Measurements from ENCODE around the gene GLS. TPM values are rescaled to one million over a fixed set of nuclear protein-coding genes. Genes with fewer than 3 reads are reported as not detected.

GLS gene
- total and polyA plus RNA-seq, 2 donors (not counting 1 experiment from before 2014, with no cell fraction given) = 123 to 192 TPM

- Histone ChIP-seq H3K4me3 (replicated peaks in 1 of 4; ENCODE audit: control extremely low read depth in 1 of 4, insufficient read depth in 1 of 4, low read depth in 3 of 4, low read length in 4 of 4) (no peak overlapping the region), H3K27ac (ENCODE audit: insufficient read depth, low read length) (no peak overlapping the region), H4K20me1 (ENCODE audit: control insufficient read depth, extremely low read depth, insufficient read depth, low read length) (no peaks in the 10 kb centered on the region), H3K4me1 (ENCODE audit: control insufficient read depth, extremely low read depth, insufficient read depth, low read length) (peaks cover 4% of the 10 kb centered on the region), H3K4me2 (ENCODE audit: extremely low read depth, insufficient read depth, low read length) (no peak overlapping the region), H3K9ac (ENCODE audit: insufficient read depth, low read length) (no peak overlapping the region), H2AFZ (ENCODE audit: low read length) (no peak overlapping the region), H3K79me2 (ENCODE audit: control insufficient read depth, insufficient read depth, low read length) (no peaks in the 10 kb centered on the region), H3K36me3 (ENCODE audit: control insufficient read depth, insufficient read depth, low read length) (peaks cover 7% of the 10 kb centered on the region), H3K9me3 (ENCODE audit: control insufficient read depth, insufficient read depth, low read depth, low read length) (no peaks in the 10 kb centered on the region), H3K27me3 (ENCODE audit: control insufficient read depth, insufficient read depth, low read length) (no peaks in the 10 kb centered on the region)
- TF ChIP-seq, protein P1, sequence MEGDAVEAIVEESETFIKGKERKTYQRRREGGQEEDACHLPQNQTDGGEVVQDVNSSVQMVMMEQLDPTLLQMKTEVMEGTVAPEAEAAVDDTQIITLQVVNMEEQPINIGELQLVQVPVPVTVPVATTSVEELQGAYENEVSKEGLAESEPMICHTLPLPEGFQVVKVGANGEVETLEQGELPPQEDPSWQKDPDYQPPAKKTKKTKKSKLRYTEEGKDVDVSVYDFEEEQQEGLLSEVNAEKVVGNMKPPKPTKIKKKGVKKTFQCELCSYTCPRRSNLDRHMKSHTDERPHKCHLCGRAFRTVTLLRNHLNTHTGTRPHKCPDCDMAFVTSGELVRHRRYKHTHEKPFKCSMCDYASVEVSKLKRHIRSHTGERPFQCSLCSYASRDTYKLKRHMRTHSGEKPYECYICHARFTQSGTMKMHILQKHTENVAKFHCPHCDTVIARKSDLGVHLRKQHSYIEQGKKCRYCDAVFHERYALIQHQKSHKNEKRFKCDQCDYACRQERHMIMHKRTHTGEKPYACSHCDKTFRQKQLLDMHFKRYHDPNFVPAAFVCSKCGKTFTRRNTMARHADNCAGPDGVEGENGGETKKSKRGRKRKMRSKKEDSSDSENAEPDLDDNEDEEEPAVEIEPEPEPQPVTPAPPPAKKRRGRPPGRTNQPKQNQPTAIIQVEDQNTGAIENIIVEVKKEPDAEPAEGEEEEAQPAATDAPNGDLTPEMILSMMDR (conservative IDR thresholded peaks at IDR 0.05 in 1 of 2, IDR thresholded peaks at IDR 0.05 in 1 of 2; ENCODE audit: low read depth in 1 of 2, low read length in 2 of 2) = no peak
- no peak for TF ChIP-seq EZH2 (IDR thresholded peaks at IDR 0.05; ENCODE audit: low read length, missing control alignments)
- no peak for DNase-seq (ENCODE audit: low read depth in 2 of 2)
Observed at GRCh38 chr2:190920085-190920484, 39.5 kb downstream of the GLS start.

DNA sequence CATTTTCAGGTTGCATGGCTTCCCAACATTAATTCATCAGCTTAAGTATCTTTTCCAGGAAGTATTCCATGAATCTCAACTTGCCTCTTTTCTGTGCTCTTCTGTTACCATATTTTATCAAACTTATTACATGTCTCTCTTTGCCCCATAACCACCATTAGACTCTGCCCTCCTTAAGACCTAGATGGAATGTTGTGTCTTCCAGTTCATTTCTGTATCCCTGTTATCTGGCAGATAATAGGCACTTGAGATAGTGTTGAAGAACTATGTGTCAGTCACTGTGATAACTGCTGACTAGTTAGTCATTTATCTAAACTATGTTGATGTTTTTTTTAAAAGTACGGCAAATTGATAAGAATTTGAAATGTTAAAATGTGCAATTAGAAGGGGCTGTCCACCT is 41.8 kb downstream of the GLS start:
- Histone ChIP-seq H3K9me3 (ENCODE audit: control insufficient read depth, insufficient read depth, low read depth, low read length) (no peaks in the 10 kb centered on the region), H3K4me2 (ENCODE audit: extremely low read depth, insufficient read depth, low read length) (no peak overlapping the region), H3K27me3 (ENCODE audit: control insufficient read depth, insufficient read depth, low read length) (no peaks in the 10 kb centered on the region), H3K27ac (ENCODE audit: insufficient read depth, low read length) (no peak overlapping the region), H3K79me2 (ENCODE audit: control insufficient read depth, insufficient read depth, low read length) (peaks cover 4% of the 10 kb centered on the region), H4K20me1 (ENCODE audit: control insufficient read depth, extremely low read depth, insufficient read depth, low read length) (no peaks in the 10 kb centered on the region), H3K9ac (ENCODE audit: insufficient read depth, low read length) (no peak overlapping the region), H3K4me1 (ENCODE audit: control insufficient read depth, extremely low read depth, insufficient read depth, low read length) (peaks cover 4% of the 10 kb centered on the region), H3K4me3 (replicated peaks in 1 of 4; ENCODE audit: control extremely low read depth in 1 of 4, insufficient read depth in 1 of 4, low read depth in 3 of 4, low read length in 4 of 4) (no peak overlapping the region), H2AFZ (ENCODE audit: low read length) (no peak overlapping the region), H3K36me3 (ENCODE audit: control insufficient read depth, insufficient read depth, low read length) (peaks cover 4% of the 10 kb centered on the region)
- DNase-seq (ENCODE audit: low read depth in 2 of 2) = peak in 1 of 2 donors; percentile 43
- no peak for TF ChIP-seq EZH2 (IDR thresholded peaks at IDR 0.05; ENCODE audit: low read length, missing control alignments)

- no peak for TF ChIP-seq EZH2 (IDR thresholded peaks at IDR 0.05; ENCODE audit: low read length, missing control alignments)
- TF ChIP-seq, protein P1 (conservative IDR thresholded peaks at IDR 0.05 in 1 of 2, IDR thresholded peaks at IDR 0.05 in 1 of 2; ENCODE audit: low read depth in 1 of 2, low read length in 2 of 2) = no peak
- peaks cover 4% of the 10 kb centered on the region for H3K4me1 ChIP-seq (ENCODE audit: control insufficient read depth, extremely low read depth, insufficient read depth, low read length)
- no peaks in the 10 kb centered on the region for H3K27me3 ChIP-seq (ENCODE audit: control insufficient read depth, insufficient read depth, low read length)
- no peak overlapping the region for H3K27ac ChIP-seq (ENCODE audit: insufficient read depth, low read length)
- H3K9ac ChIP-seq (ENCODE audit: insufficient read depth, low read length) = no peak overlapping the region
- no peak overlapping the region for H3K4me3 ChIP-seq (replicated peaks in 1 of 4; ENCODE audit: control extremely low read depth in 1 of 4, insufficient read depth in 1 of 4, low read depth in 3 of 4, low read length in 4 of 4)
- peaks cover 4% of the 10 kb centered on the region for H3K79me2 ChIP-seq (ENCODE audit: control insufficient read depth, insufficient read depth, low read length)
- peaks cover 9% of the 10 kb centered on the region for H3K36me3 ChIP-seq (ENCODE audit: control insufficient read depth, insufficient read depth, low read length)
- no peak overlapping the region for H2AFZ ChIP-seq (ENCODE audit: low read length)
- DNase-seq (ENCODE audit: low read depth in 2 of 2) = peak in 1 of 2 donors; percentile 87
- H3K4me2 ChIP-seq (ENCODE audit: extremely low read depth, insufficient read depth, low read length) = no peak overlapping the region
- no peaks in the 10 kb centered on the region for H3K9me3 ChIP-seq (ENCODE audit: control insufficient read depth, insufficient read depth, low read depth, low read length)
- H4K20me1 ChIP-seq (ENCODE audit: control insufficient read depth, extremely low read depth, insufficient read depth, low read length) = no peaks in the 10 kb centered on the region
Observed at GRCh38 chr2:190927301-190927700, 46.7 kb downstream of the GLS start.
